SIG-M5 treated with dmso at 0.1 percent for 504 hours (cell line): Measurements from ENCODE around the gene FZD10.

Experiments used
- DNase-seq: peaks from one replicate; lab custom pipeline; 2025; ENCODE audit not compliant: unreplicated experiment; lab: John Stamatoyannopoulos, UW

FZD10 gene

GRCh38 chr12:130152386-130152785, 9.9 kb upstream of the FZD10 start:
- no peak for DNase-seq

DNA sequence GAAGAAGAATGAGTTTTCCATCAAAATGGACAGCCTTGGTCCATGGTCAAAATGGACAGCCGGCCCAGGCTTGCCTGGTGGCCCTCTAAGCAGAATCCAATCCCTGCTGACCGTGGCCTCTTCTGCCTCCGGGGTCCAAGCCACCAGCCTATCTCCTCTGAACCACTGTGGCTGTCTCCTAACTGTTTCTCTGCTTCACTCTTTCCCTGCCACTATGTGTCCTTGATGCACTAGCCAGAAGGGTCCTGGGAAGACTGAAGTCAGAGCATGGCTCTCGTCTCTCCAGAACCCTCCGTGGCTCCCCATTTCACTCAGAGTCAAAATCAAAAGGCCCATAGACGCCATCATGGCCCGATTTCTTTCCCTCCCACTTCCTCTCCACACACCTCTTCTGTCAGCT, 8.5 kb upstream of the FZD10 start:
- DNase-seq: no peak

DNA sequence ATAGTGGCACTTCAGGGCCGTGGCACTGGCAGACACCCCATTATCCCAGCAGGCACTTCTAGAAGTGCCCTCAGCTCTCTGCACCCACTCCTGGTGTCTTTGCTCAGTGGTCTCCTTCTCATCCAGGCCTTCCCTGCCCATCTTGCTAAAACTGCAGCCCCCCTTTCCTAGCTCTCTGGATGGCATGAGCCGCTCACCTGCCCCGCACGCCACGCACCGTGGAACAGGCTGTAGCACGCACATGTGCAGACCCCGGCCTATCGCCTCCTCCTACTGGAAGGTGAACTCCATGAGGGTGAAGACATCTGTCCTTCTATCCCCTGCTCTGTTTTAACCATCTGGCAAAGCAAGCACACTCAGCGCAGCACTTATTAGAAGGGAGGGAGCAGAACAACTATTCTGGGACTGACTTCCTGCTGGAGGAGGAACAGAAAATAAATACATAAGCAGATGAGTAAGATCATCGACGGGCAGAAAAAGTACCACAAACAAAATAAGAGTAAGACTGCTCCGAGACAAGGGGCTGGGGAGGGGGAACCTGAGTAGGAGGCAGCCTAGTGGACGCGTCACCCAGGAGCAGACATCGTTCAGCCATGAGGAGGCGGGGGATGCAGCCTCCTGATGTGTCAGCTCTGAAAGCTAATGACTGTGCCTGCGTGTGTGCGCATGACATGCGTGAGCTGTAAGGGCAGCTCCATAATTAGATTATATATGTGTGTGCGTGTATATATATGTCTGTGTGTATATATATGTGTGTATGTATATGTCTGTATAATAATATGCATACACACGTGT, 7.8 kb upstream of the FZD10 start:
- DNase-seq: no peak

- DNase-seq: no peak
Measured at GRCh38 chr12:130155416-130156073, 6.7 kb upstream of the FZD10 start.

DNA sequence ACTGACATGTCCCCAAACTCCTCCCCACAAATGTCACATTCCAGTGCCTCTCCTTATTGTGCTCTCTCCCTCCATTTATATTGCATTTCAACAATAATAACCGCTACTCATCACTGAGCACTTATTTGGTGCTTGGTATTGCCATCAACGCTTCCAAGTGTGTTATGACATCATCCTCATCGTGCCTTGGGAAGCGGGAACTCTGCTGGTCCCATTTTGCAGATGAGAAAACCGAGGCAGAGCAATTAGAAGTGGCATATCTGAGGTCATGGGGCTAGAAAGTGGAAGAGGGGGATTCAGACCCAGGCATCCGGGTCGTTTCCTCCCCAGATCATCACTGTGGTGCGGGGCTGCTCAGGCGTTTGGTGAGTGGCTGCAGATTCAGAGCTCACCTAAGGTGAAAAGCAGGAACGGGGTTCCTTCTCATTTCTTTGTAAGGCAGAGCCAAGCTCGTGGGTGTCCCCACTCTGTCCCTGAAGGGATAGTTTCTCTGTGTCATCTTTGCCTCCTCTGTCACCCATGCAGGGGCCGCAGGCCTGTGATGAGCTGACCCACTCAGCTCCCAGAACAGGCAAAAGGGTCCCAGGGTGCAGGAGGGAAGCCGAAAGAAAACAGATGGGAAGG, 5.5 kb upstream of the FZD10 start:
- DNase-seq: no peak

DNA sequence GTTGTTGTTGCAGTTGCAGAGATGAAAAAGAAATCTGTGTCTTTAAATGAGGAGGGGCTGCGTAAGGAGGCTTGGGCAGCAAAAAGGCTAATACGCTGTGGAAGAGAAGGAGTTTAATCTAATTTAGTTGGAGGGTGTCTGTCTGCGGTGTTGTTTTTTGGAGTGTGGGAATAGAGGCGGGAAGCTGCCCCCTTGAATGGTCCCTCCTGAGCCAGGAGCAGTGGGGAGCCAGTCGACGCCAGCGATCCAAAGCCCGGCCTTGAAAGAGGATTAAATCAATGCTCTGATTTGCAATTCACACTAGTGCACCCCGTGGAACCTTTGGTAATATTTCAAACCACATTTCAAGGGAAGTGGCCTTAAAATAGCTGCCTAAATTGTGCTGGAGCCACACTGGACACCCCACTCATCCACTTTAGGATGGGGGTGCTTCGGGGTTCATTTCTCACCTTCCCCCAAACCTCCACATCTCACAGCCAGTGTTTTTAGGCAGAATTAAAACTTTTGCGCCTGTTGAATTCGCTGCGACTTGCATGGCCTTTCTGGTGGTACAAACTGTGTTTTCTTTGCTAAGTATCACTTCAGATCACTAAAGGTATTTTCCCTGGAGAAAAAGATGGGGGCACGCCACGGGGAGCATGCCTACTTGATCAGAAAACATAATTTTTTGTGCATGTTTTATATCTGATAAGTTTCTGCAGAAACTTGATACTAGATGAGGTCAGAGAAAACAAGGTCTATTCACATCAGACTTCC, 4.1 kb upstream of the FZD10 start:
- DNase-seq: no peak

- no peak for DNase-seq
Measured at GRCh38 chr12:130158754-130159059, 3.6 kb upstream of the FZD10 start.

DNA sequence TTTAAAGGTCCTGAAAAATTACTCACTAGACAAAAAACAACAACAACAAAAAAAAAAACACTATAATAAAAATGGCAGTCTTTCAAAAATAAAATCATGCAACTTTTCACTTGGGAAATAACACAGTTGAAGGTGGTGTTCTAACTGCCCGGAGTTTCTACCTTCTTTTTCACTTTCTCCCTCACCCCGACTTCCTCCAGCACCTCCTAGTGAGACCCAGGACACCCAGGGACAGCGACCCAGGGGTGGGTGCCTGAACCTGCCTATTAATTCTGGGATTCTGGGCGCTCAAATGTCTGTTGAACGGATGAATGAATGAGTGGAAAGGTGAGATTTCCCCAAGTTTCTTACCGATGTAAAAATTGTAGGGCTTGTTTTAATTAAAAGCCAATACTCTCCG, 2.0 kb upstream of the FZD10 start:
- no peak for DNase-seq

GRCh38 chr12:130160711-130161231, 1.5 kb upstream of the FZD10 start:
- no peak for DNase-seq

GRCh38 chr12:130161261-130162243, 712 bp upstream of the FZD10 start:
- DNase-seq: no peak

- no peak for DNase-seq
Measured at GRCh38 chr12:130162745-130163460, 639 bp downstream of the FZD10 start.

DNA sequence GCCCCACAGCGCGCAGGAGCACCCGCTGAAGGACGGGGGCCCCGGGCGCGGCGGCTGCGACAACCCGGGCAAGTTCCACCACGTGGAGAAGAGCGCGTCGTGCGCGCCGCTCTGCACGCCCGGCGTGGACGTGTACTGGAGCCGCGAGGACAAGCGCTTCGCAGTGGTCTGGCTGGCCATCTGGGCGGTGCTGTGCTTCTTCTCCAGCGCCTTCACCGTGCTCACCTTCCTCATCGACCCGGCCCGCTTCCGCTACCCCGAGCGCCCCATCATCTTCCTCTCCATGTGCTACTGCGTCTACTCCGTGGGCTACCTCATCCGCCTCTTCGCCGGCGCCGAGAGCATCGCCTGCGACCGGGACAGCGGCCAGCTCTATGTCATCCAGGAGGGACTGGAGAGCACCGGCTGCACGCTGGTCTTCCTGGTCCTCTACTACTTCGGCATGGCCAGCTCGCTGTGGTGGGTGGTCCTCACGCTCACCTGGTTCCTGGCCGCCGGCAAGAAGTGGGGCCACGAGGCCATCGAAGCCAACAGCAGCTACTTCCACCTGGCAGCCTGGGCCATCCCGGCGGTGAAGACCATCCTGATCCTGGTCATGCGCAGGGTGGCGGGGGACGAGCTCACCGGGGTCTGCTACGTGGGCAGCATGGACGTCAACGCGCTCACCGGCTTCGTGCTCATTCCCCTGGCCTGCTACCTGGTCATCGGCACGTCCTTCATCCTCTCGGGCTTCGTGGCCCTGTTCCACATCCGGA, 1.4 kb downstream of the FZD10 start:
- no peak for DNase-seq

GRCh38 chr12:130164216-130164542, 1.9 kb downstream of the FZD10 start:
- no peak for DNase-seq

DNA sequence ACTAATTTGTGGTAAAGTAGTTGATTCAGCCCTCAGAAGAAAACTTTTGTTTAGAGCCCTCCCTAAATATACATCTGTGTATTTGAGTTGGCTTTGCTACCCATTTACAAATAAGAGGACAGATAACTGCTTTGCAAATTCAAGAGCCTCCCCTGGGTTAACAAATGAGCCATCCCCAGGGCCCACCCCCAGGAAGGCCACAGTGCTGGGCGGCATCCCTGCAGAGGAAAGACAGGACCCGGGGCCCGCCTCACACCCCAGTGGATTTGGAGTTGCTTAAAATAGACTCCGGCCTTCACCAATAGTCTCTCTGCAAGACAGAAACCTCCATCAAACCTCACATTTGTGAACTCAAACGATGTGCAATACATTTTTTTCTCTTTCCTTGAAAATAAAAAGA, 2.7 kb downstream of the FZD10 start:
- DNase-seq: no peak

GRCh38 chr12:130166306-130166705, 4.0 kb downstream of the FZD10 start:
- no peak for DNase-seq

DNA sequence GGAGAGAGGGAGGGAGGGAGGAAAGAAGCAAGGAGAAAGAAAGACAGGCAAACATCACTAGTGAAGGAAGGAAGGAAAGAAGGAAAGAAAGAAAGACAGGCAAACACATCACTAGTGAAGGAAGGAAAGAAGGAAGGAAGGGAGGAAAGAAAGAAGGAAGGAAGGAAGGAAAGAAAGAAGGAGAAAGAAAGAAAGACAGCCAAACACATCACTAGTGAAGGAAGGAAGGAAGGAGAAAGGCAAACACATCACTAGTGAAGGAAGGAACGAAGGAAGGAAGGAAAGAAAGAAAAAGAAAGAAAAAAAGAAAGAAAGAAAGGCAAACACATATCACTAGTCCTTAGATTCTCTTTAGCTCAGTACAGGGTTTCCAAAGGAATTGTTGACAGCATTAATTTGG, 5.3 kb downstream of the FZD10 start:
- no peak for DNase-seq

DNA sequence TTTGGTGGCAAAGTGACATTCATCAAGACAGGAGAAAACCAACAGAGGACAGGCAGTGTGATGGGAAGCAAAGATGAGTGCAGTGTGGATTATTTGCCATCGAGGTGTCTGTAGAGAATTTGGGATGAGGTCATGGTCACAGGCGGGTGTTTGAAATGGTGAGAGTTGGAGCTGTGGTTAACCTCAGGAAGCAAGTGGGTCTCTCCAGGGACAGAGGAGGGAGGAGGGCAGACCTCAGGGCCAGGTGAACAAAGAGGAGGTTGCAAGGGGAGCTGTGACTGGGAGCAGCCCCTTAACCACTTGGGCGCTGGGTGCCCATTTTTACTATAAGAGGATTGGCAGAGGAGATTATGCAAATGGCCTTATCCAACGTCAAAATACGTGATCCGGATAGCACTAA, 7.0 kb downstream of the FZD10 start:
- no peak for DNase-seq

DNA sequence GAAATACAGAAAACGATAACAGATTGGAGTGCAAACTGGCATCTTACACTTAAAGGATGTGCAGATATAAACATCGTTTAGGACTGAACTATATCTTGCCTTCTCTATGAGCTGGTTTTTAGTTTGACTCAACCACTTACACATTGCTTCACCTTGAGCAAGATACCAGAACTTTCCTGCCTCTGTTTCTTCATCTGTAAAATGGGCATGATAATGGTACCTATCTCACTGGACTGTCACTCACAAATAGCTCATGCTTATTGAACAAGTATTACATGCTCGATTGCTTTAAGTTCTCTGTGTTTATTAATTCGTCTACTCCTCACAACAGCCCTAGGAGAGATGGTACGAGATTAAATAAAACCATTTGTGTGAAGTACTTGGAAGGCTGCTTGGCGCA, 7.7 kb downstream of the FZD10 start:
- DNase-seq: no peak

GRCh38 chr12:130170611-130171010, 8.3 kb downstream of the FZD10 start:
- DNase-seq: no peak
